ENCODE measurements around the gene OR51B2.

GRCh38 chr11:5363679-5364078 lies 39.6 kb upstream of the OR51B2 start:
- TF ChIP-seq POLR2AphosphoS5 (IDR thresholded peaks at IDR 0.05) (no peak), EP300 (IDR thresholded peaks at IDR 0.05) (no peak)
